HG02571 (cell line): ENCODE measurements around the gene PAFAH1B2.

Source experiments
- ATAC-seq: cut with Tn5 transposase; IDR thresholded peaks from one replicate; pipeline ENCODE4 v1.9.1; 2021; ENCODE audit warnings: mild to moderate bottlenecking, moderate library complexity; ENCODE audit not compliant: unreplicated experiment

Gene PAFAH1B2

DNA sequence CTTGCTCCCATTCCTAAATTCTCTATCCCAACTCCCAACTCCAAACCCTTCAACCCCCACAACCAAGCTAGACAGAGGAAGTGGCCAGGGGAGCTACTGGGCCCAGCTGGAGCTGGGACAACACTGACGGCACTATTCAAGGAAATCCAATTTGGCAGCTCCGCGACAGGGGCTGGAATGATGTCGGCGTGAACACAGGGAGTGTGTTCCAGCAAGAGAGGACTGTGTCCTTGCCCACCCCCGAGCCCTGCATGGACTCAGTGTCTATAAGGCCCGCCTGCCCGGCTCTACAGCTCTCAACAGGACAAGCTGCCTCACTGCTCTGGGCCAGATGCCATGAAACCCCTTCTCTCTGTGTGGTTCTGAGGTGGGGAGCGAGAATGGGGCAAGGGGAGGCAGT lies 76.5 kb downstream of the PAFAH1B2 start:
- no peak for ATAC-seq

DNA sequence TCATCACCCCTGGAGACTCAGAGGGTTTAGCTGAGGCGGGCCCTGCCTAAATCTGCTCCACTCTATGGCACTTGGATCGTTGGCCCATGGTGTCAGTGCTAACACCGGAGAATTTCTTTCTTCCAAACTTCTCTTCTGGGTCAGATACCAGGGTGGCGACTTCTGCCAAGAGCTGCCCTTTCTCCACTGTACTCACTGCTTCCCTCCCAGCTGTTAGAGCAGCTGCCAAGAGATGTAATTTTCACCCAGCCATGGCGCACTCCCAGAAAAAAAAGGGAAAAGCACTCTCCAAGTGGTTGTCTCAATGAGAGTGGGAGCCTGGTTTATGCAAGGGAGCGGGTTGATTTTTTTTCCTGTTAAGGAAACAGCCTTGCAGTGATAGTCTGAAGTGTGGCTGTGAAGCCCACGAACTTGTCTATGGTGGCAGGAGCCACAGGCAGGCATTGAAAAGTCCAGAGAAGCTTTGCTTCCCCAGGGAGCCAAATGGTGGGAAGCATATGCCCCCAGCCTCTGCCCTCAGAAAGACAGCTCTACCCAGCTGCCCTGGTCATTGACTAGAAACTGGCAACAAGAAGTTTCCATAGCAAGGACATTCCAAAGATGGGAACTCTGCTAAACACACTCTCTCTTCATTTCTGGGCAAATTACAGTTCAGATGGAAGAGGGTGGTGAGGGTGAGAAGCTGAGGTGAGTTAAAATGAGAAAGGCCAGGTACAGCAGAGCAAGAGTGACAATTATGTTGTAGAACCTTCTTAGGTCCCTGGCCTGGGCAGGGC lies 77.1 kb downstream of the PAFAH1B2 start:
- ATAC-seq, result no peak

GRCh38 chr11:117221775-117222517 lies 77.9 kb downstream of the PAFAH1B2 start:
- no peak for ATAC-seq

DNA sequence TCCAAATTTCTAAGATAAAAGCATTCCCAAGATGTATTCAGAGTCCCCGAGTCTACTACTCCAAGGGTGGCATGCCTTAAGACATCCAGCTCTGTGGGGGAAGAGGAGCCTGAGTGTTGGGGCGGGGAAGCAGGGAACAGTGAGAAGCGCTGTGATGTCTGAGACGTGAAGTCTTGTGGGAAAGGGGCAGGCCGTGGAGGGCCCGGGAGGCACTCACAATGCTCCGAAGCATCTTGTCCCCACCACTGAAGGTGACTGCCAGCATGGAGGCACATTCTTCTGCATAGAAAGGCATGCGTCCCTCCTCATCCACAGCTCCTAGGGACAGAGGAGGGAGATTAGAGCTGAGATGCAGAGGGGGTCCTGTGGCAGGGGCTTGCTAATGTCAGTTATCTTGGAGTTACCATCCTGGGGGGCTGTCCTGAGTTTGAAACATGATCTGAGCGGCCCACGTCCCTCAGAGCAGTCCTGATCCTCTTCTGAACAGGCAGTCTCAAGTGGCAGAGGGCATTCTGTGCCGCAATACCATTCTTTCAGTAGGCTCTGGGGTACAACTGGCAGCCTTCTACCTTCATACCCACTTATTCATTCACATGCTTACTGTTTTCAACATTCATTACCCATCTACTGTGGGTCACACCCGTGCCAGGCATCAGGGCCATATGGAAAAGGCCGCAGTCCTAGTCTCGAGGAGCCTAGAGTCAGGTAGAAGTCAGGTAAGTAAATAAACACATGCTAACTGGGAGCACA lies 79.1 kb downstream of the PAFAH1B2 start:
- ATAC-seq, result no peak

DNA sequence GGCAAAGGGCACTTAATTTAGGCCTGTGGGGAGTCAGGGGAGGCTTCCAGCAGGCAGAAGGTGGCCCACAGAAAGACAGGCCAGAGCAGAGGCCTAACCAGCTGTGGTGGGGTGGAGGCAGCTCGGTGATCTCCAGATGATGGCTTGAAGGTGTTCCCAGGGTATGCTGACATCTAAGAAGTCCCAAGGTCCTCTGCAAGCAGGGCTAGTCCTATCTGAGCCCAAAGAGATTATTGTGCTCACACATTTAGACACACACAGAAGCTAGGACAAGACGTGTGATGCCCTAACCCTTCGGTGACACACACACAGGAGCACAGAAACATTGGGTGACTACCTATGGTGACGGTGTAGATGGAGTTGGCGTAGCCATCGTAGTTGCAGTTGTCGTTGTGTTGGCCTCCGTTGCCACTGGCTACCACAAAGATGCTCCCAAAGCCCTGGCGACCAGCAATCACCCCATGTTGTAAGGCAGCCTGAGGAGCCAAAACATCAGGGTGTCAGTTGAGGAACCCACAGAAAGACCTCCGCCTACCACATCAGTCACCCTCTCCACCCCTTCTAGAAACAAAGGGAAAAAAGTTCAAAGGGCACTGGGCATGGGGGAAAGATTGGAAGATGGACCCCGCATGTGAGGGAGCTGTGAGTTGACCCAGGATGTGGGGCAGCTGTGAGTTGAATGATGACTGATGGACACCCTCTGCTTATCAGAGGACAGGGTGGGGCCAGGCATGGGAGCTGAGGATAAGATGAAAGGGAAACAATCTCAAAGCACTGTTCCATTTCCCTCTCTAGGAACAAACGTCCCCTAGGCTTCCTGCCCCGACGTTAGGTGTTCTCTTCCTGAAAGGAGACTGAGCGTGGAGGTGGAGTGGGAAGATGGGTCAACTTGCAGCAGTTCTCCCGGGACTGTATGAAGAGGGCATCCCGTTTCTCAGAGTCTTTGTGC lies 79.9 kb downstream of the PAFAH1B2 start:
- no peak for ATAC-seq

- ATAC-seq, result no peak
Observed at GRCh38 chr11:117225553-117226170, 81.6 kb downstream of the PAFAH1B2 start.
